HG03196 (cell line): ENCODE measurements around the gene THRB.

Source experiments
- ATAC-seq: cut with Tn5 transposase; IDR thresholded peaks from one replicate; pipeline ENCODE4 v1.9.1; 2021; ENCODE audit not compliant: unreplicated experiment

THRB gene

DNA sequence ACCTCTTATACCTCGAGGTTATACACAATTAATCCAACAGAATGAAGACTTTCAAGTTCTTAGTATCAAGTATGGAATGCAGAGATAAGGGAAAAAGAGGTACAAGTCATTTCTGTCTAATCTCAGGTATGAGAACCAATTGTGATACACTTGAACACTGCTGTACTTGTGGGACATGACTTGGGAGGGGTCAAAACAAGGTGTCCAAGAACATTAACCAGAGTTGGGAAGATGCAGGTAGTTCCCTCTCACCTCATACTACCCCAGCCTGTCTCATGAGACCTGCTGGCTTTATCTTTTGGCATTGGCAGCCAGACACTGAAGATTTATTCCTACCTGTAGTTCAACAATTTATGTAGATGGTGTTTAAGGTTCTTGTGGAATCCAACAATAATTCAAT lies 339.9 kb downstream of the THRB start:
- ATAC-seq, result no peak

DNA sequence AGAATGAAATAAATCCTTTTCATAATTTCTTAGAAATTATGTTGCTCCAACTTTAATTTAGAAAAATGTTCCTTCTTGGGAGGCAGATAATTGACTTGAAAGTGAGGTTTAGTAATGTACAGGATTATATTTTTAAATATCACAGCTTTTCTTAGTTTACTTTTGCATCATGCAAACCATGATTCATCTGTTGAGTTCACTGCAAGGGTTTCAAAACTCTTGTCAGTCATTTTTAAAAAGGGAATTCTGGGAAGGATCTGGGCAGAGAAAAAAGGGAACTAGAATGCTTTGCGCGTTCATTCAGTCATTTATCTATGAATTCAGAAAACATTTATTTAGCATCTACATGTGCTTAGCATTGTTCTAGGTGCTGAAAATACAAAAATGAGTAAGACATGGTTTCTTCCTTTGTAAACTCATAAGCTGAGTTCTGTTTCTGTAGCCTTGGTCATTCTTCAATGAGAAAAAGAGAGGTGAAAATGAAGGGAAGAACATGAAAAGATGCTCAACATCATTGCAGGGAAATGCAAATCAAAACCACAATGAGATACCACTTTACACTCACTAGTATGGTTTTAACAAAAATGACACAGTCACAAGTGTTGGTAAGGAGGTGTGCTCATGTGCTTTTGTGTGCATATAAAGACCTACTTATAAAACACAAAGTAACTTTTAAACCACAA lies 340.5 kb downstream of the THRB start:
- peak; percentile 80 for ATAC-seq

DNA sequence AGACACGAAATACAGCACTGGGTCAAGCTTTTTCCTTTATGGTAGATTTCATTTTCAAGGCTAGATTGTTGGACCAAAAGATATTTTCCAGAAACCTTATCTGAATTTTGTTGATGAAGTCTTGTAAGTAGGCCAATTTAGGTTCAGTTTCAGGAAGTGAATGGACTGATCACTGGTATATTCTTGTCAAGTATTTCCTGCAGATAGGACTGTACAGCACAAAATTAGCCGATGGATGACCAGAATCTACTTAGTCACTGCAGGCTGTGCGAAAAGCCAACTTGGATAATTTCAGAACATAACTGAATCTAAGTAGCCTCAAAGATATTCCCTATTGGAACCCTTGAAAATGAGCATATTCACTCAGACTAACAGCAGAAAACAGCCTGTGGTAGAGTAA lies 343.1 kb downstream of the THRB start:
- no peak for ATAC-seq

DNA sequence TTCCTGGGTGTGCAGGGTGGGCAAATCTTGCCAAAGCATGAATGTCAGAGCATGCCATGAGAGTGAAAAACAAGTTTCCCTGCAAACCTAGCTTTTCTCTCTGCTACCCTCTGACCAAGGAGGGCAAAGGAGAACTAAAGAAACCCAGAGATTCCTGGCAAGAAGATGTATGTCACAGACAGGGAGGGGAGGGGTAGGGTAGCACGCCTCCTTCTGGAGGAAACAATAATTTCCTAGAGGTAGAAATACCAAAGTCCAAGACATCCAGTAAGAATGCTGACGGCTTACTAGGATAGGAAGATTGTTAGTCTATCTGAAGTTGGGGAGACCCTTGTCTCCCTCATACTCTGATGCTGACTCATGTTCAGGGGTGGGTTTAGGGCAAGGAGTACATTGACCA lies 345.6 kb downstream of the THRB start:
- no peak for ATAC-seq

DNA sequence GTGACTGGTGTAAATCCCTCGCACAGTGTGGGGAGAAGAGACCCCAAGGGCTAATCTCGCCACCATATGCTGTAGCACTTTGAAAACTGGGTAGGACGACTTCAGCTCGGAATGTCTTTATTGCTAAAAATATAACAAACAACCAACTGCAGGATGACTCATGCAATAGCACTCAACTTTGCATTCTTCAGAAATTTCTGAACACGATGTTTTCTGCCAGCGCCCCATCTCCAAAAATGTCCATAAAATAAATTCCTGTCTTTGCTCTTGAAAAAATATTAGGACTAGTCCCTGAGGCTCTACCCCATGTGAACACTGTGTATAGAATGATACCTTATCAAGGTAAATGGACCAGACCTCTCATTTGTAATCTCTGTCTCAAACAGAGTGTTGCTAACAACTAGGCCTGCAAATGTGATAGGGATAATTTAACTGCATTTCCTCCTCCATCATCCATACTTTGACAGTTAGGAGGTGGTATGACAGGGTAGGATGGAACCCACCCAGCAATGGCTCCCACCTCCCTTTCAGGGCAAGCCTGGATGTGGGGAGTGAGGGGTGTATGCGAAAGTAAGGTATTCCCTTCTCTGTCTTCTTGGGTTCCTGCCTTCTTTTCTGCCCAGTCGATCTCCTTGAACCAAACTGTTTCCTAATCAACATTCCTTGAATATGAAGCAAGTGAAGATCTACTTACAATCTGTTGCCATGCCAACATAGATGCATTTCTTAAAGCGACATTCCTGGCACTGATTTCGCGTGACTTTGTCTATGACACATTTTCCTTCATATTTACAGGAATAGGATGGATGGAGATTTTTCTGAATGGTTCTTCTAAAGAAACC lies 348.4 kb downstream of the THRB start:
- ATAC-seq, result no peak

DNA sequence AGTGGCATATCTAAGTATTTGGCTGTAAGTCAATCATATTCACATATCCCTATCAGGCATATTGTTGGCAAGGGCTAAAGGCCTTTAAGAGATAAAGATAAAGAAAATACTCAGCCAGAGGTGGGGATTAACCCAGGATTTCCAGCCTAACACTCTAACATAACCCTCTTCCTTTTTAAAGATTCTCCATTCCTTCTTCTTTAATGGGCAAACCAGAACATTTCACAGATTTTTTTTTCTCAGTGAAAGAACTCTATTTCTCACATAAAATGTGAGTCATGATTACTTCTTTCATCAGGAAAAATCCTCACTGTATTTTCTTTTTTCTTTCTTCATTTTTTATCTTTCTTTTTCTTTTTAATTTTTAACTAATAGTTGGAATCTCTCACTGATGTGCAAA lies 349.2 kb downstream of the THRB start:
- no peak for ATAC-seq

DNA sequence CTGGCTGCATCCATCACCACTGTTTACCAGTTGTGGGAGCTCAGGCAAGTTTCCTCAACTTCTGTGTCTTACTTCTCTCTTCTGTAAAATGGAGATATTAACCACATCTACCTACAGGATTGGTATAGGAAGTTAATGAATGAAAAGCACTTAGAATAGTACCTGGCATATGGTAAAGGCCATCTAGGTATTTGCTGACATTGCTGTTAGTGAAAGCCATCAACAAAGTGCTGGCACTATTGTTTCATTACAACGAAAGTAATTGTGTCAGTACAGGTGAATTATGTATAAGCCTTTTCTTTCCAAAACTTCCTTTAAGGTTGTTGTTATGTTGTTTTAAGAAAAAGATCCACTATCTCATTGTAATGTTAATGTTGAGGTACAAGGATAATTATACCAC lies 352.5 kb downstream of the THRB start:
- ATAC-seq, result no peak

DNA sequence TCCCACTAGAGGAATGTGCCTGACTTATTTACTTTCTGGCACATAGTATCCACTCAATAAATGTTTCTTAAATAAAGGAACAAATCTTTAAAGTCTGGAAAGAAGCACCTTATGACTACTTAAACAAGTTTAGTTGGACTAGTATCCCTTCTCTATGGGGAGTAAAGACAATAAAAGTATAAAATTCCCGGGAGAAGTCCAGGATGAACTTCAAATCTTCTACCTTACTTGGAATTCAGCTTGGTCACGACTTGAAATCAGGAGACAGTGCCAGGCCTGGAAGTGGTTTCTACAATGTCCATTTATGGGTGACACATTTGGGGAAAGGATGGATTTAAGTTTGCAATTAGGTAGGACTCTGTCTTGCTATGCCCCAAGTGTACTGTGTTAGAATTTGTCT lies 353.1 kb downstream of the THRB start:
- no peak for ATAC-seq

DNA sequence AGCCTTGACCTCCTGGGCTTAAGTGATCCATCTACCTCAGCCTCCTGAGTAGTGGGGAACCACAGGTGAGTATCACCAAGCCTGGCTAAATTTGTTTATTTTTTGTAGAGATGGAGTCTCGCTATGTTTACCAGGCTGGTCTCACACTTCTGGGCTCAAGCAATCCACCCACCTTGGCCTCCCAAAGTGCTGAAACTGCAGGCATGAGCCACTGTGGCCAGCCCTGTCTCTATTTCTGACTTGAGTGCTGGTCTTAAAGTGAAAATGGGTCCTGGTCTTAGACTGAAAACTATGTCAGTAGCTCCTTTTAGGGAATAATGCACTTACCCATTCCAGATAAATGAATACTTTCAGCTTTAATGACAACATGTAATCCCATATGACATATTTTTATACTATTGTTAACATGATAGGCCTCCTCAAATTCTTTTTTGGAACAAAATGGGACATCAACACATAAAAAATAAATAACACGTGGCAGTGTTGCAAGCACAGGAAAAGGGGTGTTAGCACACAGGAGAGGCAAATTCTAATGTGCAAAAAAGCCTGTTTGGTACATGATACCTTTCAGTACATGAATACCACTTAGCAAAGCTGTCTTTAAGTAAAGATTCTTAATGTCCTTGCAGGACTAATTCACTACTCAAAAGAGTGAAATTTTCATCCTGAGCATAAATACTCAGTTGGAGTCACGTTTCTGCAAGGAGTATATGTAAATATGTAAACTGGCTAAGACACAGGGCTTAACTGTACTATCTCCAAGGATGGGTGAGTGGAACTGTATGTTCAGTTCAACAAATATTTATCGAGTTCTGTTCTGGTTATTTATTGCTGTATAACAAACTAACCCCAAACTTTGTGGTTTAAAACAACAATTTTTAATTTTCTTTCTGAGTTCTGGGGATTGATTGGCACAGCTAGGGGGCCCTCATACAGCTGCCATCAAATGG lies 354.9 kb downstream of the THRB start:
- no peak for ATAC-seq

DNA sequence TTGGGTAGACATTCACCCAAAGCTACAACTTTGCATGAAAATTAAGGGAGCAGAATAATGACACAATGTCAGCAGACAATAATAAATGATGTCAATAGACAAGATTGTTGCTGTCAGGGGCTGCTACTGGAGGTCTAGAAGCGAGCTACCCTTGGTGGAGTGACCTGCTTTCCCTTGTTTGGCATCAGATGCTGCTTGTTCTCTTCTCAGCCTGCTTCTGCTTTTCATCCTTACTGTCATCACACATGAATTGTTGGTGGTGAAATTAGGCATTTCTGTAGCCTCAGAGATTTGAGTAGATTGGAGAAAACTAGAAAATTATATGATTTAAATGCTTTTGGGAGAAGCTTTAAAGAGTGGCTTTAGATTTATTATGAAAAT lies 355.8 kb downstream of the THRB start:
- no peak for ATAC-seq

DNA sequence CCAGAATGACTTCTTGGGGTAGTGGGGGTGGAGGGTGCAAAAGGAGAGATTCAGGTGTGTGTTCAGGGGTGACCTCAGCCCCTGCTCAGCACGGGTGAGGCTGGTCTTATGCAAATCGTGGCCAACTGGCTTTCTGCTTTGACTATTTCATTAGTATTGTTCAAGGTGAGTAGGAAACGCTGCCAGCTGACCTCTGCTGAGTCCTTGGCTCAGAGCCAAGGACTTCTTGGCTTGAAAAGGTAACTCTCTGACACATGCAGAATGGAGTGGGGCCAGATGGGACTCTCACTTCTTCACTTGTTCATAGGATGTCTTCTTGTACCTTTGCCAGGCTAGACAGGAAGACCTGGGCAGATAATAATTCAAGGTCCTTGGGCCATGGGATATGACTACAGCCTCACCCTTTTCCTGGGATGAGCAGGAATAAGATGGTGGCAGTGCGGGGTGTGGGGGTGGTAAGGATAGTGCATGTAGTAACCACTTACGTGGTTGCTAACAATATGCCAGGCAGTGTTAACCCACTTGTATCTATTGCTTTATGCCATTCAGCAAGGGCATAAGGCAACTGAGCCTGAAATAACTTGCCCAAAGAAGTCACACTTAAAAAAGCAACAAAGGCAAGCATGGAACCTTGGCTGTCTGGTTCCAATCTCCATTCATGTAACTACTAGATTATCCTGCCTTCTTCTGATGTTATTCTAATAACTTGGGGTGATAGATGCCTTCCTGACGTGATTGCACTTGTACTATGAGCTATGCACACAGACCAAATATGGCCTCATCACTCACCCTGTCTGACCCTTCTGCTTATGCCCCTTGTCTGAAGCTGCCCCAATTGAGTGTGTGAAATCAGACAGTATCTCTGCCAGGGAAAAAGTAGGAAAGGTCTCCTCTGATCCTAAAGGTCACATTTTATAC lies 356.4 kb downstream of the THRB start:
- ATAC-seq, result no peak

DNA sequence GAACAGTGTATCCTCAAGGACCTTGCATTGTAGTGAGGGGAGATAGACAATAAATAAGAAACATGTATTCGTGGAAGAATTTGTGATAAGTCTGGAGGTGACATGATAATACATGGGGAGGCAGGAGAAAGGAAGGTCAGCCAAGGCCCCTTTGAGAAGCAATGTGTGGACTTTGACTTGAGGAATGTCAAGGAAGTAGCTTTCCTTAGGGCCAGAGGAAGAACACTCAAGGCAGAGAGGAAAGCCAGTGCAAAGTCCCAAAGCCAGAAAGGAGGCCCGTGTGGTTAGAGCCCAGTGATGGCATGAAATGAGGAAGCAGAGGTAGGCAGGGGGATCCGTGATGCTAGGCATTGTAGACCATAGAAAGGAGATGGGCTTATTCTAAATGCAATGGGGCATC lies 357.3 kb downstream of the THRB start:
- ATAC-seq, result no peak

DNA sequence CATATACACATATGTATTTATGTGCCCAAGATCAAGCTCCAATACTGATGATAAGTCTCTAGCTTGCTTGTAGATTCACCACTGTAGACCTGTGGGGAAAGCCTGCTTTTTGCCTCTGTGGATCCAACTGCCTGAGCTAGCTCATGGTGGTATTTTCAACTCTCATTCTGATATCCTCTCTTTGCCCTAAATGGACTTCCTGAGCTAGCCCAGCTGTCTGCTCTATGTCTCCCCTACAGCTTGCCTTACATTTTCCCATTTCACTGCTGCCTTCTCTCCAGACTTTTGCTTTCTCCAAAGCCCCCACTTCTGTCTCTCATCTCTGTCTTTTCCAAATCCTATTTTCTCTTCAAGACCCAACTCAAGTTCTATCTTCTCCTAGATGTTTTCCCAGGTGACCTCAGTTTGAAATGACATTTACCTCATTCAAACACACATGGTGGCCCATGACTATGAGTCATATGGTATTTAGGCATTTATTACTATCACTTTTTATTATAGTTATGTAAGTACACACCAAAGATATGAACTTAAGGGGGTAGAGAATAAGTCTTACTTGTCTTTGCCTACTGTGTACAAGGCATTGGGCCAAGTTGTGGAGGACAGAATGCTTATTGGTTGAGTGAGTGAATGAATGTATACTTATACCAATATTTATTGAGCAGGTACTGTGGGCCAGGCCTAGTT lies 357.9 kb downstream of the THRB start:
- ATAC-seq, result no peak

DNA sequence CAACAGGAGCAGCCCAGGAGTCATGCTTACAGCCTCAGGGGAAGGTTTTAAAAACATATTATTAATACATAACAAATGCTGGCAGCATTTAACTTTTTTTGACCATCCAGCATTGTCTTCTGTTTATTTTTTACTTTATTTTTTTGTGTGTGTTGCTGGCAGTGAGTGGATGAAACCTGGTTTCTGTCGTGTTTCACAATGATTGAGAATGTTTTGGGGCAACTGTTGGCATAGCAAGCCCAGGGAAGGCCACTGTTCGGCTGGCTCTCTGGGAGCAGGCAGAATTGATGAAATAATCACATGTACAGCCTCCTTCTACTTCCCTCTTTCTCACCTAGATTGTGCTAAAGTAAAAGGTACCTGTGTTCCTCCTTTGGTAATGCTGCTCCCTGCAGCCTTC lies 359.4 kb downstream of the THRB start:
- ATAC-seq, result no peak

DNA sequence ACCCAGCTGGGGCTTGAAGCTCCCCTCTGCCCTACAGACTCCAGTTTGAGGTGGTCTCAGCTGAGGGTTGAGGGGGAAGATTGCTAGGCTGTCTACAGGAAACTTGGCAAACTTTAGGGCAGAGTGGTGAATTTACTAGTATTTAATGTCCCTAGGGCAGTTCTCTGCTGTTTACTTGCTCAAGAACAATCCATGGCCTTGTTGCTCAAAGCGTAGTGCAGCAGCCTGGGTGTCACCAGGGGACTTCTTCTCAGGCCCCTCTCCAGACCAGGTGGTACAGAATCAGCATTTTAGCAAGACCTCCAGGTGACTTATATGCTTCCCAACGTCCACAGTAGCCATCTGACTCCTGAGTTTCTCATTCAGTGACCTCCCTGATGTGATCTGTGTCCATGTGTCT lies 360.7 kb downstream of the THRB start:
- no peak for ATAC-seq

DNA sequence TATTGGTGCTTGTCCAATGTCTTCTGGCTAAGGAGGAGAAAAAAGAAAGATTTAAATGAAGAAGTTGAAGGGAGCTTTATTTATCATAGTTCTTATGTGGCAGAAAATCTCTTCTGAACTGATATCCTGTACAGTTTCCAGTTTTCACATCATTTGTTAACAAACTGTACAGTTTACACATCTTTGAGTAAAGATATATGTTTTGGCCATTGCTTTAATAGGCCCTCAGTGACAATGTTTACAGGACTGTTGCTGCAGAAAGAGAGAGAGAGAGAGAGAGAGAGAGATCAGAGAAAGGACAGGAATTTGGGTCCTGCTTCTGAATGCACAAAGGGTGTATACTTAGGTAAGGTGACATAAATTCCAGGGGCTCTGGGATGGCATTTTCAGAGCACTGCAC lies 361.2 kb downstream of the THRB start:
- ATAC-seq, result no peak

DNA sequence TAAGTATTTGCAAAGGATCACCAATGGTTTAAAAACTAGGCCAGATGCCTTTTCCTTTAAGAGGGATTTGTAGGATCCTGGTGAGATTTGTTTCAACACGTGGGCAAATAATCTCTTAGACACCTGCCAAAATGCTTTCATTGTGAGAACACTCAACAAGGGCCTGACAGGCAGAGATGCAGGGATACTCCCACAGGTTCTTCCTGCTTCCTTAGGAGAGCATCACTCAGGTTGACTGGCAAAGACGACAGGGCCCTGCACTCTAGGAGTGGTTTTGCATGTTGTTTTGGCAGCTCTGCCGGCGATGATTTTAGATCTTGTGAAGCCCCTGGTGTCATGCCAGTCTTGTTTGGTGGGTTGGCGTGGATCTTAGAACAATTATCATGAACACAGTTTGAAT lies 365.1 kb downstream of the THRB start:
- ATAC-seq, result no peak

DNA sequence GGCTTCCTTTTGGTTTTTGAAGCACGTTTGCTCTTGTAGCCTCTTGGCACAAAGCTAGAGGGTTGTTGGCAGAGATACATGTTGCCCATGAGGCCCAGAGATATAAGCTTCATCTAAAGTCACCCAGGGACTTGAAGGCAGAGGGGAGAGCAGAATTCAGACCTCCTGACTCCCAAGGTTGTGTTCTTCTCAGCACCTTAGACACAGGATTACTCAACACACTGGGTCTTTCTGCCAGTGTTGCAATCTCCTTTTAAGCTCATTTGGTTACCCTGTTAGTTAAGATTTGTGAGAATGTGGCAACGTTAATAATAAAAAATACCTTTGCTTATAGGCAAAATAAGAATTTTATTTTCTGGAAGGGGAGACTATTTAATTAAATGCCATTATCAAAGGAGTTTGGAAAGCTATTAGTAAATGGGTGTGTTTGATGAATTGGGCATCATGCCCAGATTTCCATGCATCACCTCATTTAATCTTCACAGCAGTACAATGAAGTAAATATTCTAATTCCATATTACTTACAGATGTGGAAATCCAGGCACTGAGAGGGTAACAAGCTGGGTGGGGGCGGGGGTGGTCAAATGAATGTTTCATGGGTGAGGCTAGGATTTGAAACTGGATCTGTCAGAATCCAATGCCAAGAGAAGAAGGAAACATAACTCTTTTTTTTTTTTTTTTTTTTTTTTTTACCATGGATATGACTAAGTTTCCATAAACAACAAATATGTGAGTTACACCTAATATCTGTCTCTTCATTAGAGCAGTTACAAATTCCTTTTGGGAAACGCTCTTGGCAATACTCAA lies 366.2 kb downstream of the THRB start:
- ATAC-seq, result no peak

DNA sequence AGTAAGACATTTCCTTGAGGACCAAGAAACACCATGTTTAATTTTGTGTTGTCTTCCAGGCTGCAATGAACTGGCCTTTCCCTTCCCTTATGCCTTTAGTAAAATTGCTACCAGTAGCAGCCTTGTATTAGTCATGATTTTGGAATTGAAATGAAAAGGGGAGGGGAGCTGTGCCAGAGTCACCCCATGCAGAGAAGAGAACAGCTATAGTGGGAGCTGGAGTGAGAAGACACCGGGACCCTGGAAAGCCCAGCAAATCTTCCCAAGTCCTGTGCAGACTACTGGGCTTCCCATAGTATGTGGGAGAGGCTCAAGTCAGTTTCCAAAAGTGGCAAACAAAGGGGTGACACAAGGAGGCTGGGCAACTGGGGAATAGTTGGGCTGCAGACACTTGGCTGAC lies 371.1 kb downstream of the THRB start:
- no peak for ATAC-seq
